Fibroblast of pulmonary artery (primary cell): ENCODE measurements around the gene MOB2.

Experiments used
- DNase-seq: peaks from one replicate; pipeline ENCODE4 v3.0.0-alpha.2; 2010; ENCODE audit warnings: low read depth
- H3K4me3 ChIP-seq: replicated peaks from 2 replicates; pipeline ENCODE4 v1.5.1; 2011; ENCODE audit warnings: low read depth, mild to moderate bottlenecking, control low read depth, low read length, moderate library complexity
- TF ChIP-seq, protein P1 (sequence below): IDR thresholded peaks from 2 replicates; pipeline ENCODE4 v1.5.1; 2011; ENCODE audit warnings: mild to moderate bottlenecking, control low read depth, low read length, inconsistent platforms; ENCODE audit errors: missing control alignments

Gene MOB2

DNA sequence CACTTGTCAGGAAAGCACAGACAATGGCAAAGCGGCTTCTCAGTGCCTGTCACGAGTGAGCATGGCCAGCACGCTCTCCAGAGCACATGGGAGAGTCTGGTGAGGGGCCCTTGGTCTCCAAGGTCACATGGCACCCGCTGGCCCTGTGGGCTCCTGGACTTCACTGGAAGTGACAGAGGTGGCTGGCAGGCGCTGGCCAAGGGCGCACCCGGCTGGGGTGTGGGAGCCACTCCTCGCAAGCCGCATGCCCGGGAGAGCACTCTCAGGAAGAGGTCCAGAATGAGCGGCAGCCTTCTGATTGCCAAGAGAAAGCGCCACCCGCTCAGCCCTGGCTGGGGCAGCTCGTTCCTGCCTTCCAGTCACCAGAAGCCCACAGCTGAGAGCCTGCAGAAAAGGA lies 17.1 kb upstream of the MOB2 start:
- no peak overlapping the region for H3K4me3 ChIP-seq
- no peak for DNase-seq
- TF ChIP-seq, protein P1, sequence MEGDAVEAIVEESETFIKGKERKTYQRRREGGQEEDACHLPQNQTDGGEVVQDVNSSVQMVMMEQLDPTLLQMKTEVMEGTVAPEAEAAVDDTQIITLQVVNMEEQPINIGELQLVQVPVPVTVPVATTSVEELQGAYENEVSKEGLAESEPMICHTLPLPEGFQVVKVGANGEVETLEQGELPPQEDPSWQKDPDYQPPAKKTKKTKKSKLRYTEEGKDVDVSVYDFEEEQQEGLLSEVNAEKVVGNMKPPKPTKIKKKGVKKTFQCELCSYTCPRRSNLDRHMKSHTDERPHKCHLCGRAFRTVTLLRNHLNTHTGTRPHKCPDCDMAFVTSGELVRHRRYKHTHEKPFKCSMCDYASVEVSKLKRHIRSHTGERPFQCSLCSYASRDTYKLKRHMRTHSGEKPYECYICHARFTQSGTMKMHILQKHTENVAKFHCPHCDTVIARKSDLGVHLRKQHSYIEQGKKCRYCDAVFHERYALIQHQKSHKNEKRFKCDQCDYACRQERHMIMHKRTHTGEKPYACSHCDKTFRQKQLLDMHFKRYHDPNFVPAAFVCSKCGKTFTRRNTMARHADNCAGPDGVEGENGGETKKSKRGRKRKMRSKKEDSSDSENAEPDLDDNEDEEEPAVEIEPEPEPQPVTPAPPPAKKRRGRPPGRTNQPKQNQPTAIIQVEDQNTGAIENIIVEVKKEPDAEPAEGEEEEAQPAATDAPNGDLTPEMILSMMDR, result no peak

DNA sequence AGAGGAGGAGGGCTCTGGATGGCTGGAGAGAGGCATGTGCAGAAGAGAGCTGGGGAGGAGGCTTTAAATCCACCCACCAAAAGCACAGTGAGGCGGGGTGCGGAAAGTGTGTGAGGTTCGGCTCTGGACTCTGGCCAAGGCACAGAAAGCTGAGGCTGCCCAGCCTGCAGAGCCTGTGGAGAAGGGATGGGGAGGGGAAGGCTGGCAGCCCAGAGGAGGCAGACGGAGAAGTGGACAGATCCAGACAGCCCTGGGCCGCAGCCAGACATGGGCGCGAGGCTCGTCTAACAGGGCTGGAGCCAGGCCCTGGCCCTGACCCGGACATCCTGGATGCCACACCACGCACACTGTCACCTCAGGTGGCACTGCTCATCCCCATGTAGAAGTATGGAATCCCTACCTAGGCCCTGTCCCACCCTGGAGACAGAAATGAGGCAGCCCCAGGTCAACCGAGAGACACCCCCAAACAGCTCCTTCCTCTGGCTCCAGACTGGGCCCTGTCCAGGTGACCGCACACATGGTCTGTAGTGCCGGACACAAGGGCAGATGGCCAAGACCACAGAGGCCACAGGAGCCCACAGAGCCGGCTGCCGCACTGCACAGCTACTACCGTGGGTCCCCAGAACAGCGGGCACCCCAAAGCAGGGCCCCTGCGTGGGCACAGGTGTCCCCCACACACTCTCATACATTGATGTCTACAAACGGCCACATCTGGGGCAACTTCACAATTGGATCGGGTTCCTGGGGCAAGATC lies 16.6 kb upstream of the MOB2 start:
- H3K4me3 ChIP-seq, result no peak overlapping the region
- no peak for DNase-seq
- TF ChIP-seq, protein P1, result no peak

DNA sequence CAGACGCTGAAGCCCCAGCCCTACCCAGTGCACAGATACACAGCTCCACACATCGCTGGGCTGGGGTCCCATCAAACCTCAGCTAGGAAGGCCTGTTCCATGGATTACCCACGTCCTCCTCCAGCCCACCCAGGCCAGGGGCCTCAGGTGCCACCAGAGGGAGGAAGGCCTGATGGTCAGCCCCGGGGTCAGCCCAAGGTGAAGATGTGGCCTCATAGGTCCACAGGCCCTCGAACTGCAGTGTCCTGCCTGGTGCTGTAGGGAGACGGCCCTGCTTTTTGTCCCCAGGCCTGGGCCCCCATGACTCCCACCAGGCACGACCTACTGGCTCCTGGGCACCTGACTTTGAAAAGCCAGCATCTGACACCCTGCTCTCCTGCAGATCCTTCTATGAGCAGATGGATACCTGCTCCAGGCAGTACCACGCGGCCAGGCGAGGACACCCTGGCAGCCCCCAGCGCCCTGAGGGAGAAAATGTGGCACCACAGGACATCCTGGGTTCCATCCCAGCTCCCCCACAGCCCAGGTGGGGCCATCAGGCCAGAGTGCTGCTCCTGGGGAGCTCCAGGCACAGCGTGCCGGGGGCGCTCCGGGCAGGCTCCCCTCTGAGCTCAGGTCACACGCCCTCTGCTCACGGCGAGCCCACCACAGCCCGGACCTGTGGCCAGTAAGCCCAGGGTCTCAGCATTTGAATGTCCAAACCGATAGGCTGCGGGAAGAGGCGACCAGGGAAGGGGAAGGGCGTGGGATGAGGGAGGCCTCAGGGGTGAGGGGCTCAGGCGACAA lies 15.8 kb upstream of the MOB2 start:
- TF ChIP-seq, protein P1, result no peak
- no peak for DNase-seq
- no peak overlapping the region for H3K4me3 ChIP-seq

DNA sequence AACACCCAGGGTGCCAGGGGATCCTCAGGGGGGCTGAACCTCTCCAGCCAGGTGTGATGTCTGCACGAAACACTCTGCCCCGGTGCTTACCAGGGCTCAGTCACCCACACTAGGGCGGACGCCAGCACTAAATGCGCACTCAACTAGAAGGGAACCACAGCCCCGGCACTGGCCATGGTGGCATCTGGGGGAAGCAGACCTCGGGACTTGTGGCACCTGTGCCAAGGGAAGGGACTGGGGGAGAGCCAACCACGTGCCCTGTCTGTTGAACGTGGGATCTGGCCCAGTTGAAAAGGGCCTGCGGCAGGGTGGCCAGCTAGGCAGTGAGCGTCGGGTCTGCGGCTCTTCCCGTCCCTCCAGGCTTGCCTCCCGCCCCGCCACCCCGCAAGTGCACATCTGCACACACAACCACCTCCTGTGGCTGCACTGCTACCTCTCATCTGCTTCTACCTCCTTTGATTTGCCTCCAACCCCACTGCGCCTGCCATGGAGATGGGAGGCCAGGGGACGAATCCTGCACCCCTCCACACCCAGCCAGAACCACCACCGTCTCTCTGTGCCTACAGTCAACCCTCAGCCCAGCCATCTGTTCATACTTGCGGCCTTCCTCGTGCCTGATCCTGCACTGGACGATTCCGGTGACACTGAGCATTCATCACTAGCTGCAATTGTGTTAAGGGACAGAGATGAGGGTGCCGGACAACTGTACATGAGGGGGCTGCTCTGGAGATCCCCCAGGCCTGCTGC lies 15.0 kb upstream of the MOB2 start:
- TF ChIP-seq, protein P1, result no peak
- no peak for DNase-seq
- no peak overlapping the region for H3K4me3 ChIP-seq

DNA sequence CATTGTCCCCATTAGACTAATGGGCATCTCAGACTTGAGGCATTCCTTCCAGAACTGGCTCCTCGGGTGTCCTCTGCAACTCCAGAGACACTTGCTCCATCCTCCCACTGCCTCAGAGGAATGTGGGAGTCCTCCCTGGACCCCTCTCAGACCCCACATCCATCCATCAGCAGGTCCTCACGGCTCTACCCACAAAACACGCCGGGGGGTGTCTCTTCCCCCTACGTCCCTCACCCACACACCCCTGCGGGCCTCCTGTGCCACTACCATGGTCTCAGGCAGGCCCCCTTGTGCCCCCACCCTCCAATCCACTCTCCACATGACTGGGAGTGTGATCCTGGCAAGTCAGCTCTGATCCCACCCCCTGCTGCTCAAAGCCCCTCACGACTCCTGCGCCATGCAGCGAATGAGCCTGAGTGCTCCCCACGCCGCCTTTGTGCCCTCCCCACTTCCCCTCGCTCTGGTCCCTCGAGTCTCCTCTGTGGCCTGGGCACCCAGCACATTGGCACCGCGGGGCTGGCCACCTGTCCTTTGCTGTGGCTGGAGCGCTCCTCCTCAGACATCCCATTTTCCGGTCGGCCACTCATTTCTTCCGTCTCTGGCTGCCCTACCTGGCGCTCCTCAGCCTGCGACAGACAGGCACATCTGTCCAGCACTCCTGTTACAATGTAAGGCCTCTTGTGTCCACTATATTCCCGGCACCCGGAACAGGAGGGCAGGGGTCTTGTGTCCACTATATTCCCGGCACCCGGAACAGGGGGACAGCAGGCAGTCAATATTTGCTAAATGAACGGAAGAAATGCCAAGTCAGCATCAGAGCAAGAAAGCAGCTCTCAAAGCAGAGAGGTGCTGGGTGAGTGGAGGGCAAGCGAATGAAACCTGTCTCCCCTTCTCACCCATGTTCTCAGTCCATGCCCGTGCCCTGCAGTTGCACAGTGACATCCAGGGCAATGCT lies 14.2 kb upstream of the MOB2 start:
- TF ChIP-seq, protein P1, result no peak
- no peak for DNase-seq
- H3K4me3 ChIP-seq, result no peak overlapping the region

DNA sequence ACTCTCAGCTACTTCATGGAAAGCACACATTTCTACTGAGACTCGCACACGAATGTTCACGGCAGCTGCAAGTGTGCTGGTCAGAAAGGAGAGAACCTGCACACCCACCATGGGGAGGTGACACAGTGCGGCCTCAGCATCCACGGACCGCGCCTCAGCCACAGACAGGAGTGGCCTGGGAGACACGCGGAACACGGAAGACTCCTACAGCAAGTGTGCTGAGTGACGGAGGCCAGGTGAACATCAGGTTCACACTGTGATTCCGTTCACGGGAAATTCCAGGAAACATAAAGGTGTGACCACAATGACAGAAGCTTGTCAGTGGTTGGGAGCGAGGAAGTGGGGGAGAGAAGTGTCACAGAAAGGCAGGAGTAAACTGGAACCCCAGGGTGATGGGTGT lies 13.3 kb upstream of the MOB2 start:
- TF ChIP-seq, protein P1, result no peak
- no peak overlapping the region for H3K4me3 ChIP-seq
- DNase-seq, result no peak
